ENCODE results near the gene EMC6. TPM values are rescaled to one million over a fixed set of nuclear protein-coding genes. Genes with fewer than 3 reads are reported as not detected.

Gene EMC6
- total and polyA plus RNA-seq, 2 of the 13 experiments (the other 11 are each of a cell fraction or from before 2014, with no cell fraction given) = 45.1 to 47.7 TPM

GRCh38 chr17:3668279-3669084 lies at the start of gene EMC6, which contains the start of gene TAX1BP3 (continued):
- TF ChIP-seq WIZ (CRISPR knock-in tag; IDR thresholded peaks at IDR 0.05) (no peak; the same call in 1 of the 2 replicates), KMT2B (CRISPR knock-in tag; IDR thresholded peaks at IDR 0.05) (peak; percentile 61; the same call in 1 of the 2 replicates), MXD1 (CRISPR knock-in tag; IDR thresholded peaks at IDR 0.05) (peak; percentile 26), HNF4A (CRISPR knock-in tag; IDR thresholded peaks at IDR 0.05) (no peak), ZNF225 (CRISPR knock-in tag; IDR thresholded peaks at IDR 0.05) (no peak), ZBTB20 (CRISPR knock-in tag; IDR thresholded peaks at IDR 0.05; ENCODE audit: borderline replicate concordance, low read depth) (0 out of 2 replicates have a peak, but pooled peaks have one; percentile 58), ZNF83 (CRISPR knock-in tag; IDR thresholded peaks at IDR 0.05; ENCODE audit: borderline replicate concordance) (peak; percentile 43; the same call in 1 of the 2 replicates), ZNF773 (CRISPR knock-in tag; IDR thresholded peaks at IDR 0.05; ENCODE audit: borderline replicate concordance) (no peak), ZNF230 (CRISPR knock-in tag; IDR thresholded peaks at IDR 0.05) (no peak), THRA (CRISPR knock-in tag; IDR thresholded peaks at IDR 0.05; ENCODE audit: borderline replicate concordance) (no peak; the same call in 1 of the 2 replicates), ZNF761 (CRISPR knock-in tag; conservative IDR thresholded peaks at IDR 0.05) (peak; percentile 71; the same call in 1 of the 2 replicates), ZNF256 (CRISPR knock-in tag; conservative IDR thresholded peaks at IDR 0.05) (peak; percentile 76), ISX (CRISPR knock-in tag; conservative IDR thresholded peaks at IDR 0.05) (peak; percentile 89; the same call in 1 of the 2 replicates), PHF20 (CRISPR knock-in tag; IDR thresholded peaks at IDR 0.05) (peak; percentile 61; the same call in 1 of the 2 replicates), KLF15 (CRISPR knock-in tag; IDR thresholded peaks at IDR 0.05; ENCODE audit: borderline replicate concordance) (0 out of 2 replicates have a peak, but pooled peaks have one; percentile 81), ZSCAN30 (CRISPR knock-in tag; IDR thresholded peaks at IDR 0.05) (no peak), PRPF4 (IDR thresholded peaks at IDR 0.05; ENCODE audit: low read depth, low read length, poor library complexity, severe bottlenecking) (no peak), FOXJ3 (CRISPR knock-in tag; IDR thresholded peaks at IDR 0.05; ENCODE audit: borderline replicate concordance) (peak; percentile 80; the same call in 1 of the 2 replicates)
- TF ChIP-seq, protein P1, sequence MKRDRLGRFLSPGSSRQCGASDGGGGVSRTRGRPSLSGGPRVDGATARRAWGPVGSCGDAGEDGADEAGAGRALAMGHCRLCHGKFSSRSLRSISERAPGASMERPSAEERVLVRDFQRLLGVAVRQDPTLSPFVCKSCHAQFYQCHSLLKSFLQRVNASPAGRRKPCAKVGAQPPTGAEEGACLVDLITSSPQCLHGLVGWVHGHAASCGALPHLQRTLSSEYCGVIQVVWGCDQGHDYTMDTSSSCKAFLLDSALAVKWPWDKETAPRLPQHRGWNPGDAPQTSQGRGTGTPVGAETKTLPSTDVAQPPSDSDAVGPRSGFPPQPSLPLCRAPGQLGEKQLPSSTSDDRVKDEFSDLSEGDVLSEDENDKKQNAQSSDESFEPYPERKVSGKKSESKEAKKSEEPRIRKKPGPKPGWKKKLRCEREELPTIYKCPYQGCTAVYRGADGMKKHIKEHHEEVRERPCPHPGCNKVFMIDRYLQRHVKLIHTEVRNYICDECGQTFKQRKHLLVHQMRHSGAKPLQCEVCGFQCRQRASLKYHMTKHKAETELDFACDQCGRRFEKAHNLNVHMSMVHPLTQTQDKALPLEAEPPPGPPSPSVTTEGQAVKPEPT (CRISPR knock-in tag; IDR thresholded peaks at IDR 0.05; ENCODE audit: low read depth) = no peak; the same call in 1 of the 2 replicates
- TF ChIP-seq, protein P2, sequence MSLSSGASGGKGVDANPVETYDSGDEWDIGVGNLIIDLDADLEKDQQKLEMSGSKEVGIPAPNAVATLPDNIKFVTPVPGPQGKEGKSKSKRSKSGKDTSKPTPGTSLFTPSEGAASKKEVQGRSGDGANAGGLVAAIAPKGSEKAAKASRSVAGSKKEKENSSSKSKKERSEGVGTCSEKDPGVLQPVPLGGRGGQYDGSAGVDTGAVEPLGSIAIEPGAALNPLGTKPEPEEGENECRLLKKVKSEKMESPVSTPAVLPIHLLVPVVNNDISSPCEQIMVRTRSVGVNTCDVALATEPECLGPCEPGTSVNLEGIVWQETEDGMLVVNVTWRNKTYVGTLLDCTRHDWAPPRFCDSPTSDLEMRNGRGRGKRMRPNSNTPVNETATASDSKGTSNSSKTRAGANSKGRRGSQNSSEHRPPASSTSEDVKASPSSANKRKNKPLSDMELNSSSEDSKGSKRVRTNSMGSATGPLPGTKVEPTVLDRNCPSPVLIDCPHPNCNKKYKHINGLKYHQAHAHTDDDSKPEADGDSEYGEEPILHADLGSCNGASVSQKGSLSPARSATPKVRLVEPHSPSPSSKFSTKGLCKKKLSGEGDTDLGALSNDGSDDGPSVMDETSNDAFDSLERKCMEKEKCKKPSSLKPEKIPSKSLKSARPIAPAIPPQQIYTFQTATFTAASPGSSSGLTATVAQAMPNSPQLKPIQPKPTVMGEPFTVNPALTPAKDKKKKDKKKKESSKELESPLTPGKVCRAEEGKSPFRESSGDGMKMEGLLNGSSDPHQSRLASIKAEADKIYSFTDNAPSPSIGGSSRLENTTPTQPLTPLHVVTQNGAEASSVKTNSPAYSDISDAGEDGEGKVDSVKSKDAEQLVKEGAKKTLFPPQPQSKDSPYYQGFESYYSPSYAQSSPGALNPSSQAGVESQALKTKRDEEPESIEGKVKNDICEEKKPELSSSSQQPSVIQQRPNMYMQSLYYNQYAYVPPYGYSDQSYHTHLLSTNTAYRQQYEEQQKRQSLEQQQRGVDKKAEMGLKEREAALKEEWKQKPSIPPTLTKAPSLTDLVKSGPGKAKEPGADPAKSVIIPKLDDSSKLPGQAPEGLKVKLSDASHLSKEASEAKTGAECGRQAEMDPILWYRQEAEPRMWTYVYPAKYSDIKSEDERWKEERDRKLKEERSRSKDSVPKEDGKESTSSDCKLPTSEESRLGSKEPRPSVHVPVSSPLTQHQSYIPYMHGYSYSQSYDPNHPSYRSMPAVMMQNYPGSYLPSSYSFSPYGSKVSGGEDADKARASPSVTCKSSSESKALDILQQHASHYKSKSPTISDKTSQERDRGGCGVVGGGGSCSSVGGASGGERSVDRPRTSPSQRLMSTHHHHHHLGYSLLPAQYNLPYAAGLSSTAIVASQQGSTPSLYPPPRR (CRISPR knock-in tag; IDR thresholded peaks at IDR 0.05; ENCODE audit: borderline replicate concordance) = no peak; the same call in 1 of the 2 replicates

Measured in HepG2 (cell line).